Activated T-cell treated with anti-CD3 and anti-CD28 coated beads, Interleukin-2, amount 50 U/mL, for 48 hours (primary cell): ENCODE data around the gene TRIM47.

Experiments
- DNase-seq, 2 experiments: peaks; one replicate each; pipeline ENCODE4 v3.0.0-alpha.2; 2020

TRIM47 gene

GRCh38 chr17:75906143-75906884 is 27.9 kb upstream of the TRIM47 start:
- DNase-seq, result no peak

GRCh38 chr17:75904749-75905521 is 26.6 kb upstream of the TRIM47 start, which contains the start of gene MRPL38:
MRPL38 (minus strand) TSS chr17:75904884; CDS start chr17:75904875, 9 bp downstream.
- DNase-seq, result peak; percentile 96 to 99

GRCh38 chr17:75902406-75902805 is 24.0 kb upstream of the TRIM47 start:
- DNase-seq, result no peak

GRCh38 chr17:75901727-75902126 is 23.3 kb upstream of the TRIM47 start:
- DNase-seq, result no peak

- no peak for DNase-seq
Observed at GRCh38 chr17:75900691-75901533, 22.5 kb upstream of the TRIM47 start.

GRCh38 chr17:75899767-75900468 is 21.5 kb upstream of the TRIM47 start:
- DNase-seq, result no peak

- no peak for DNase-seq
Observed at GRCh38 chr17:75899353-75899752, 21.0 kb upstream of the TRIM47 start.

GRCh38 chr17:75898791-75899190 is 20.4 kb upstream of the TRIM47 start:
- DNase-seq, result no peak

GRCh38 chr17:75898065-75898464 is 19.7 kb upstream of the TRIM47 start:
- no peak for DNase-seq

GRCh38 chr17:75897160-75898019 is 19.0 kb upstream of the TRIM47 start:
- no peak for DNase-seq

GRCh38 chr17:75896415-75897159 is 18.2 kb upstream of the TRIM47 start, which contains the start of gene TRIM65:
TRIM65 (minus strand) TSS chr17:75896951; CDS start chr17:75896937, 14 bp downstream.
- peak; percentile 88 to 91 for DNase-seq

- peak; percentile 50 to 56 for DNase-seq
Observed at GRCh38 chr17:75895370-75896155, 17.2 kb upstream of the TRIM47 start.

GRCh38 chr17:75894049-75894733 is 15.8 kb upstream of the TRIM47 start:
- DNase-seq, result no peak

GRCh38 chr17:75893305-75894048 is 15.1 kb upstream of the TRIM47 start:
- no peak for DNase-seq

GRCh38 chr17:75892556-75893224 is 14.3 kb upstream of the TRIM47 start:
- DNase-seq, result no peak

- DNase-seq, result no peak
Observed at GRCh38 chr17:75891605-75892555, 13.5 kb upstream of the TRIM47 start.
